Keratinocyte (primary cell): Measurements from ENCODE around the gene DHX34.

Experiments
- CTCF ChIP-seq, 3 experiments: IDR thresholded peaks in 1 of 3; conservative IDR thresholded peaks in 1 of 3; optimal IDR thresholded peaks in 1 of 3; 2 replicates in 2 of 3; 3 replicates in 1 of 3; pipeline versions ENCODE3 to v1.5.1; 2011; ENCODE audit warnings: low read length in 3 of 3, mild to moderate bottlenecking in 3 of 3, moderate library complexity in 2 of 3, control low read depth in 1 of 3, inconsistent platforms in 1 of 3; ENCODE audit not compliant: insufficient read depth in 2 of 3; ENCODE audit errors: extremely low read depth in 1 of 3
- EZH2 ChIP-seq: IDR thresholded peaks from one replicate; pipeline ENCODE4 v1.6.1; 2012; ENCODE audit warnings: inconsistent platforms, mild to moderate bottlenecking, low read length, moderate library complexity

GRCh38 chr19:47405854-47406417 is 56.8 kb downstream of the DHX34 start:
- no peak for TF ChIP-seq EZH2
- TF ChIP-seq CTCF (optimal IDR thresholded peaks at IDR 0.05 in 1 of 3, IDR thresholded peaks at IDR 0.05 in 1 of 3, conservative IDR thresholded peaks at IDR 0.05 in 1 of 3; ENCODE audit: extremely low read depth in 1 of 3, insufficient read depth in 2 of 3, low read length in 3 of 3) = no peak
